Uterus (tissue), 2 donors: ENCODE results near the gene SPPL2A.

Experiments used
- POLR2A ChIP-seq, 2 donors: fragments of 450-650 bp; IDR thresholded peaks; one replicate each; pipeline ENCODE4 v1.6.1; 2016; ENCODE audit warnings: antibody characterized with exemption in 2 of 2, mild to moderate bottlenecking in 1 of 2, moderate library complexity in 1 of 2
- TF ChIP-seq, protein P1 (sequence below), 4 experiments: fragments of 200-600 bp in 2 of 4; fragments of 450-650 bp in 2 of 4; sonication (generic) in 2 of 4; IDR thresholded peaks; one replicate each; pipeline ENCODE4 v1.5.1; 2016 to 2019; ENCODE audit warnings: antibody characterized with exemption in 4 of 4, mild to moderate bottlenecking in 2 of 4, moderate library complexity in 1 of 4

GRCh38 chr15:50685191-50685975 is 80.1 kb downstream of the SPPL2A start:
- TF ChIP-seq, protein P1, sequence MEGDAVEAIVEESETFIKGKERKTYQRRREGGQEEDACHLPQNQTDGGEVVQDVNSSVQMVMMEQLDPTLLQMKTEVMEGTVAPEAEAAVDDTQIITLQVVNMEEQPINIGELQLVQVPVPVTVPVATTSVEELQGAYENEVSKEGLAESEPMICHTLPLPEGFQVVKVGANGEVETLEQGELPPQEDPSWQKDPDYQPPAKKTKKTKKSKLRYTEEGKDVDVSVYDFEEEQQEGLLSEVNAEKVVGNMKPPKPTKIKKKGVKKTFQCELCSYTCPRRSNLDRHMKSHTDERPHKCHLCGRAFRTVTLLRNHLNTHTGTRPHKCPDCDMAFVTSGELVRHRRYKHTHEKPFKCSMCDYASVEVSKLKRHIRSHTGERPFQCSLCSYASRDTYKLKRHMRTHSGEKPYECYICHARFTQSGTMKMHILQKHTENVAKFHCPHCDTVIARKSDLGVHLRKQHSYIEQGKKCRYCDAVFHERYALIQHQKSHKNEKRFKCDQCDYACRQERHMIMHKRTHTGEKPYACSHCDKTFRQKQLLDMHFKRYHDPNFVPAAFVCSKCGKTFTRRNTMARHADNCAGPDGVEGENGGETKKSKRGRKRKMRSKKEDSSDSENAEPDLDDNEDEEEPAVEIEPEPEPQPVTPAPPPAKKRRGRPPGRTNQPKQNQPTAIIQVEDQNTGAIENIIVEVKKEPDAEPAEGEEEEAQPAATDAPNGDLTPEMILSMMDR (IDR thresholded peaks at IDR 0.05): no peak
- no peak for TF ChIP-seq POLR2A (IDR thresholded peaks at IDR 0.05)
